ENCODE results near the gene EEPD1.
"Not testable (repeated sequence)": the region's sequence is repeated elsewhere in the genome, so short reads cannot be mapped to it uniquely, and the experiment has no call there.

GRCh38 chr7:36258510-36259259 lies 105.6 kb downstream of the EEPD1 start:
- TF ChIP-seq EZH2 (IDR thresholded peaks at IDR 0.05); POLR2AphosphoS5 (IDR thresholded peaks at IDR 0.05; ENCODE audit: borderline replicate concordance, low read depth, low read length): not testable (repeated sequence)

Data from SK-N-MC (cell line).